ENCODE results near the gene TASP1.

The TASP1 gene

GRCh38 chr20:13418263-13419229, 220.2 kb downstream of the TASP1 start:
- no peak for DNase-seq (ENCODE audit: low spot score)
- in situ Hi-C loops (cut with MboI; ENCODE audit: low pct_unique_long_range_greater_than_20kb, low sequenced_read_pairs, unreplicated experiment), result no loop called here
- no peak for TF ChIP-seq CTCF (IDR thresholded peaks at IDR 0.05; ENCODE audit: extremely low read depth, insufficient read depth, missing control alignments)

- no peak for TF ChIP-seq CTCF (IDR thresholded peaks at IDR 0.05; ENCODE audit: extremely low read depth, insufficient read depth, missing control alignments)
- in situ Hi-C loops (cut with MboI; ENCODE audit: low pct_unique_long_range_greater_than_20kb, low sequenced_read_pairs, unreplicated experiment), result no loop called here
- no peak for DNase-seq (ENCODE audit: low spot score)
Observed at GRCh38 chr20:13416531-13416930, 222.2 kb downstream of the TASP1 start.

- TF ChIP-seq CTCF (IDR thresholded peaks at IDR 0.05; ENCODE audit: extremely low read depth, insufficient read depth, missing control alignments), result no peak
- no peak for DNase-seq (ENCODE audit: low spot score)
- in situ Hi-C loops (cut with MboI; ENCODE audit: low pct_unique_long_range_greater_than_20kb, low sequenced_read_pairs, unreplicated experiment), result no loop called here
Observed at GRCh38 chr20:13412806-13413445, 225.8 kb downstream of the TASP1 start.

- no peak for DNase-seq (ENCODE audit: low spot score)
- no peak for TF ChIP-seq CTCF (IDR thresholded peaks at IDR 0.05; ENCODE audit: extremely low read depth, insufficient read depth, missing control alignments)
- in situ Hi-C loops (cut with MboI; ENCODE audit: low pct_unique_long_range_greater_than_20kb, low sequenced_read_pairs, unreplicated experiment), result no loop called here
Observed at GRCh38 chr20:13404293-13404692, 234.4 kb downstream of the TASP1 start.

GRCh38 chr20:13403453-13403852, 235.3 kb downstream of the TASP1 start:
- DNase-seq (ENCODE audit: low spot score), result no peak
- no peak for TF ChIP-seq CTCF (IDR thresholded peaks at IDR 0.05; ENCODE audit: extremely low read depth, insufficient read depth, missing control alignments)
- in situ Hi-C loops (cut with MboI; ENCODE audit: low pct_unique_long_range_greater_than_20kb, low sequenced_read_pairs, unreplicated experiment), result no loop called here

GRCh38 chr20:13402986-13403385, 235.7 kb downstream of the TASP1 start:
- TF ChIP-seq CTCF (IDR thresholded peaks at IDR 0.05; ENCODE audit: extremely low read depth, insufficient read depth, missing control alignments), result no peak
- DNase-seq (ENCODE audit: low spot score), result no peak
- in situ Hi-C loops (cut with MboI; ENCODE audit: low pct_unique_long_range_greater_than_20kb, low sequenced_read_pairs, unreplicated experiment), result no loop called here
